GM19035 (cell line): ENCODE data around the gene KIF24.
A peak's percentile ranks its signal among the peaks of the same experiment; 100 is the strongest.
"Not testable (repeated sequence)": the region's sequence is repeated elsewhere in the genome, so short reads cannot be mapped to it uniquely, and the experiment has no call there.

Source experiments
- ATAC-seq: cut with Tn5 transposase; IDR thresholded peaks from one replicate; pipeline ENCODE4 v1.9.1; 2021; ENCODE audit not compliant: unreplicated experiment

Gene KIF24

GRCh38 chr9:34328987-34329832 lies at the start of gene KIF24, which contains the start of gene NUDT2:
Gene KIF24 (minus strand): TSS chr9:34329268. CDS start chr9:34311346, 17,922 bp downstream.
Gene NUDT2 (plus strand): TSS chr9:34329569. CDS start chr9:34339040, 9,471 bp downstream.
- peak; percentile 93 for ATAC-seq

- no peak for ATAC-seq
Measured at GRCh38 chr9:34378376-34379060, 49.5 kb upstream of the KIF24 start.

- ATAC-seq = no peak
Measured at GRCh38 chr9:34377404-34377746, 48.3 kb upstream of the KIF24 start.

- ATAC-seq = peak; percentile 84
Measured at GRCh38 chr9:34376596-34377403, 47.7 kb upstream of the KIF24 start, which contains the start of gene MYORG. Gene MYORG (minus strand): TSS chr9:34376898. CDS start chr9:34372943, 3,955 bp downstream.

GRCh38 chr9:34375901-34376595 lies 47.0 kb upstream of the KIF24 start:
- no peak for ATAC-seq

GRCh38 chr9:34374905-34375552 lies 46.0 kb upstream of the KIF24 start:
- no peak for ATAC-seq

- no peak for ATAC-seq
Measured at GRCh38 chr9:34374339-34374738, 45.3 kb upstream of the KIF24 start.

- no peak for ATAC-seq
Measured at GRCh38 chr9:34373749-34374148, 44.7 kb upstream of the KIF24 start.

- ATAC-seq = no peak
Measured at GRCh38 chr9:34372467-34373011, 43.5 kb upstream of the KIF24 start.

GRCh38 chr9:34371886-34372466 lies 42.9 kb upstream of the KIF24 start:
- ATAC-seq = no peak

- ATAC-seq = no peak
Measured at GRCh38 chr9:34370970-34371880, 42.2 kb upstream of the KIF24 start.

- ATAC-seq = no peak
Measured at GRCh38 chr9:34370335-34370969, 41.4 kb upstream of the KIF24 start.

GRCh38 chr9:34369636-34370035 lies 40.6 kb upstream of the KIF24 start:
- no peak for ATAC-seq

- not testable (repeated sequence) for ATAC-seq
Measured at GRCh38 chr9:34368796-34369195, 39.7 kb upstream of the KIF24 start.

- ATAC-seq = not testable (repeated sequence)
Measured at GRCh38 chr9:34367751-34368410, 38.8 kb upstream of the KIF24 start.

- ATAC-seq = no peak
Measured at GRCh38 chr9:34366365-34366764, 37.3 kb upstream of the KIF24 start.

- ATAC-seq = no peak
Measured at GRCh38 chr9:34365282-34365681, 36.2 kb upstream of the KIF24 start.
